Neural progenitor cell (in vitro differentiated cells): ENCODE data around the gene AP2A2. TPM values are rescaled to one million over a fixed set of nuclear protein-coding genes. Genes with fewer than 3 reads are reported as not detected.

ENCODE experiments used
- DNase-seq: peaks from one replicate; pipeline ENCODE4 v3.0.0-alpha.2; 2016; ENCODE audit warnings: low spot score
- H2AFZ ChIP-seq: fragments of 200-600 bp; sonication (generic); replicated peaks from 2 replicates; pipeline ENCODE4 v1.6.1; 2016; ENCODE audit warnings: antibody characterized with exemption
- H3F3A ChIP-seq: fragments of 200-600 bp; sonication (generic); 2 replicates; pipeline ENCODE4 v1.6.1; 2016; ENCODE audit warnings: antibody characterized with exemption, low read depth
- H3K27ac ChIP-seq: fragments of 200-600 bp; sonication (generic); 2 replicates; pipeline ENCODE4 v1.5.1; 2016; ENCODE audit warnings: mild to moderate bottlenecking
- H3K27me3 ChIP-seq: fragments of 200-600 bp; sonication (generic); 2 replicates; pipeline ENCODE4 v1.6.1; 2016; ENCODE audit warnings: mild to moderate bottlenecking, moderate library complexity
- H3K36me3 ChIP-seq: fragments of 200-600 bp; sonication (generic); 2 replicates; pipeline ENCODE4 v1.5.1; 2016
- H3K4me1 ChIP-seq: fragments of 200-600 bp; sonication (generic); 2 replicates; pipeline ENCODE4 v1.6.1; 2016; ENCODE audit warnings: mixed run types
- H3K4me2 ChIP-seq: fragments of 200-600 bp; sonication (generic); 2 replicates; pipeline ENCODE4 v1.6.1; 2016
- H3K4me3 ChIP-seq: fragments of 200-600 bp; sonication (generic); 2 replicates; pipeline ENCODE4 v1.5.1; 2016
- H3K79me2 ChIP-seq: fragments of 200-600 bp; sonication (generic); 2 replicates; pipeline ENCODE4 v1.6.1; 2016; ENCODE audit warnings: low read depth
- H3K9ac ChIP-seq: fragments of 200-600 bp; sonication (generic); 2 replicates; pipeline ENCODE4 v1.6.1; 2016
- H3K9me3 ChIP-seq: fragments of 200-600 bp; sonication (generic); 2 replicates; pipeline ENCODE4 v1.5.1; 2016; ENCODE audit warnings: low read depth
- H4K20me1 ChIP-seq: fragments of 200-600 bp; sonication (generic); 2 replicates; pipeline ENCODE4 v1.6.1; 2016; ENCODE audit warnings: low read depth
- H3K27ac Mint-ChIP-seq: 3 replicates; pipeline ENCODE4 v1.8.0; 2021; ENCODE audit warnings: mixed read lengths
- H3K27me3 Mint-ChIP-seq: 2 replicates; pipeline ENCODE4 v1.8.0; 2022; ENCODE audit warnings: low read depth, mild to moderate bottlenecking, inconsistent platforms, moderate library complexity, mixed read lengths; ENCODE audit not compliant: insufficient read depth
- H3K36me3 Mint-ChIP-seq: 3 replicates; pipeline ENCODE4 v1.8.0; 2021; ENCODE audit warnings: mixed read lengths
- H3K4me1 Mint-ChIP-seq: 3 replicates; pipeline ENCODE4 v1.8.0; 2021; ENCODE audit warnings: mixed read lengths
- H3K4me3 Mint-ChIP-seq: 3 replicates; pipeline ENCODE4 v1.8.0; 2021; ENCODE audit warnings: mild to moderate bottlenecking, moderate library complexity, mixed read lengths
- H3K9me3 Mint-ChIP-seq: 3 replicates; pipeline ENCODE4 v1.8.0; 2020; ENCODE audit warnings: mixed read lengths
- CTCF ChIP-seq: fragments of 200-600 bp; sonication (generic); IDR thresholded peaks from 2 replicates; pipeline ENCODE4 v1.5.1; 2017; ENCODE audit warnings: antibody characterized with exemption, mild to moderate bottlenecking
- EZH2 ChIP-seq: fragments of 200-600 bp; sonication (generic); IDR thresholded peaks from 2 replicates; pipeline ENCODE4 v1.6.1; 2017; ENCODE audit warnings: antibody characterized with exemption, mild to moderate bottlenecking, moderate library complexity
- EZH2phosphoT487 ChIP-seq: fragments of 200-600 bp; sonication (generic); IDR thresholded peaks from 2 replicates; pipeline ENCODE4 v1.6.1; 2017; ENCODE audit warnings: antibody characterized with exemption
- total RNA-seq: library from RNA; depleted of rRNA; stranded (reverse); fragments of >200 nt; gene quantifications from 2 replicates; pipeline ENCODE4 v1.2.3, GENCODE V29; 2015; ENCODE audit warnings: low replicate concordance

Gene AP2A2
- total RNA-seq, 1 donor from 2014 or later: 67.5 TPM

- H3K4me3 Mint-ChIP-seq: no peak overlapping the region
- no peak overlapping the region for H2AFZ ChIP-seq
- no peak for DNase-seq
- H3K9me3 Mint-ChIP-seq: no peaks in the 10 kb centered on the region
- TF ChIP-seq EZH2 (no peak), EZH2phosphoT487 (no peak), CTCF (no peak)
- H3F3A ChIP-seq: no peaks in the 10 kb centered on the region
- no peaks in the 10 kb centered on the region for H3K27me3 ChIP-seq
- H3K9me3 ChIP-seq: no peaks in the 10 kb centered on the region
- peaks cover 12% of the 10 kb centered on the region for H3K27me3 Mint-ChIP-seq
- no peak overlapping the region for H3K27ac ChIP-seq
- H3K4me2 ChIP-seq: no peak overlapping the region
- H3K79me2 ChIP-seq: no peaks in the 10 kb centered on the region
- peaks cover 21% of the 10 kb centered on the region for H3K36me3 Mint-ChIP-seq
- H3K9ac ChIP-seq: no peak overlapping the region
- H3K4me1 ChIP-seq: no peaks in the 10 kb centered on the region
- H3K27ac Mint-ChIP-seq: no peak overlapping the region
- H4K20me1 ChIP-seq: peaks cover 20% of the 10 kb centered on the region
- no peak overlapping the region for H3K4me3 ChIP-seq
- peaks cover 12% of the 10 kb centered on the region for H3K4me1 Mint-ChIP-seq
- H3K36me3 ChIP-seq: no peaks in the 10 kb centered on the region
These were observed 72.2 kb downstream of the AP2A2 start for GRCh38 chr11:997907-998306.

- H3K79me2 ChIP-seq: no peaks in the 10 kb centered on the region
- no peaks in the 10 kb centered on the region for H3K36me3 ChIP-seq
- H3K4me3 ChIP-seq: no peak overlapping the region
- Mint-ChIP-seq H3K27ac (no peak overlapping the region), H3K9me3 (no peaks in the 10 kb centered on the region), H3K4me3 (no peak overlapping the region), H3K27me3 (peaks cover 12% of the 10 kb centered on the region), H3K36me3 (peaks cover 26% of the 10 kb centered on the region), H3K4me1 (peaks cover 12% of the 10 kb centered on the region)
- no peak overlapping the region for H3K9ac ChIP-seq
- no peak overlapping the region for H2AFZ ChIP-seq
- no peaks in the 10 kb centered on the region for H3K27me3 ChIP-seq
- peaks cover 25% of the 10 kb centered on the region for H4K20me1 ChIP-seq
- TF ChIP-seq CTCF (no peak), EZH2 (no peak)
- H3K4me2 ChIP-seq: no peak overlapping the region
- no peaks in the 10 kb centered on the region for H3K4me1 ChIP-seq
- H3K9me3 ChIP-seq: no peaks in the 10 kb centered on the region
- no peaks in the 10 kb centered on the region for H3F3A ChIP-seq
- no peak for DNase-seq
- no peak overlapping the region for H3K27ac ChIP-seq
These were observed 73.3 kb downstream of the AP2A2 start for GRCh38 chr11:999009-999408.

GRCh38 chr11:1000357-1001278 lies 74.9 kb downstream of the AP2A2 start:
- H3K36me3 Mint-ChIP-seq: peaks cover 23% of the 10 kb centered on the region
- Histone ChIP-seq H4K20me1 (peaks cover 24% of the 10 kb centered on the region), H3K27me3 (no peaks in the 10 kb centered on the region), H3K79me2 (no peaks in the 10 kb centered on the region), H3K36me3 (no peaks in the 10 kb centered on the region), H3K27ac (no peak overlapping the region), H3F3A (no peaks in the 10 kb centered on the region), H3K4me1 (no peaks in the 10 kb centered on the region), H3K4me3 (no peak overlapping the region), H2AFZ (no peak overlapping the region), H3K9me3 (no peaks in the 10 kb centered on the region), H3K4me2 (no peak overlapping the region), H3K9ac (no peak overlapping the region)
- peak overlapping the region; percentile 2 for H3K27ac Mint-ChIP-seq
- DNase-seq: no peak
- TF ChIP-seq CTCF: no peak
- no peak for TF ChIP-seq EZH2
- no peak for TF ChIP-seq EZH2phosphoT487
- peaks cover 12% of the 10 kb centered on the region for H3K4me1 Mint-ChIP-seq
- H3K27me3 Mint-ChIP-seq: peaks cover 8% of the 10 kb centered on the region
- H3K4me3 Mint-ChIP-seq: no peak overlapping the region
- no peaks in the 10 kb centered on the region for H3K9me3 Mint-ChIP-seq
